GM19463 (cell line): ENCODE measurements around the gene DNM3.
"Not testable (repeated sequence)": the region's sequence is repeated elsewhere in the genome, so short reads cannot be mapped to it uniquely, and the experiment has no call there.

ENCODE experiments used
- ATAC-seq: cut with Tn5 transposase; IDR thresholded peaks from one replicate; pipeline ENCODE4 v1.9.1; 2021; ENCODE audit warnings: mild to moderate bottlenecking, moderate library complexity; ENCODE audit not compliant: unreplicated experiment

Gene DNM3

GRCh38 chr1:172350856-172351255, 509.6 kb downstream of the DNM3 start:
- no peak for ATAC-seq

- no peak for ATAC-seq
These were observed 510.0 kb downstream of the DNM3 start for GRCh38 chr1:172351346-172351745.

- ATAC-seq: no peak
These were observed 510.5 kb downstream of the DNM3 start for GRCh38 chr1:172351754-172352161.

GRCh38 chr1:172352435-172352834, 511.1 kb downstream of the DNM3 start:
- no peak for ATAC-seq

- ATAC-seq: no peak
These were observed 513.3 kb downstream of the DNM3 start for GRCh38 chr1:172354291-172355274.

GRCh38 chr1:172356620-172357019, 515.3 kb downstream of the DNM3 start:
- no peak for ATAC-seq

- ATAC-seq: peak; percentile 4
These were observed 516.6 kb downstream of the DNM3 start for GRCh38 chr1:172357753-172358385.

GRCh38 chr1:172359491-172359999, 518.2 kb downstream of the DNM3 start:
- ATAC-seq: no peak

GRCh38 chr1:172360511-172360910, 519.2 kb downstream of the DNM3 start:
- ATAC-seq: no peak

- no peak for ATAC-seq
These were observed 519.7 kb downstream of the DNM3 start for GRCh38 chr1:172360985-172361384.

- ATAC-seq: no peak
These were observed 522.6 kb downstream of the DNM3 start for GRCh38 chr1:172363852-172364251.

GRCh38 chr1:172371646-172372045, 530.3 kb downstream of the DNM3 start:
- not testable (repeated sequence) for ATAC-seq

GRCh38 chr1:172373864-172374263, 532.6 kb downstream of the DNM3 start:
- no peak for ATAC-seq

- no peak for ATAC-seq
These were observed 533.9 kb downstream of the DNM3 start for GRCh38 chr1:172375211-172375631.

- ATAC-seq: no peak
These were observed 535.1 kb downstream of the DNM3 start for GRCh38 chr1:172376431-172376830.

GRCh38 chr1:172377565-172377964, 536.3 kb downstream of the DNM3 start:
- no peak for ATAC-seq

- ATAC-seq: no peak
These were observed 536.9 kb downstream of the DNM3 start for GRCh38 chr1:172378109-172378760.

- peak; percentile 84 for ATAC-seq
These were observed 539.3 kb downstream of the DNM3 start for GRCh38 chr1:172380441-172381244.

- ATAC-seq: no peak
These were observed 540.6 kb downstream of the DNM3 start for GRCh38 chr1:172381946-172382345.

- no peak for ATAC-seq
These were observed 541.1 kb downstream of the DNM3 start for GRCh38 chr1:172382406-172382805.
